Mesenchymal stem cell (in vitro differentiated cells and primary cell): ENCODE data around the gene BBS4.

Source experiments
- DNase-seq: peaks from one replicate; pipeline ENCODE4 v3.0.0-alpha.2; 2013
- H2AFZ ChIP-seq: one replicate; pipeline ENCODE4 v1.6.1; 2013; ENCODE audit warnings: low read depth, mild to moderate bottlenecking, control low read depth, inconsistent platforms, low read length, moderate library complexity
- H2AK5ac ChIP-seq: 2 replicates; pipeline ENCODE4 v1.6.1; 2013; ENCODE audit warnings: low read length, moderate library complexity, mild to moderate bottlenecking, inconsistent platforms; ENCODE audit not compliant: severe bottlenecking
- H2BK120ac ChIP-seq: one replicate; pipeline ENCODE4 v1.6.1; 2013; ENCODE audit warnings: low read depth, mild to moderate bottlenecking, inconsistent platforms, low read length, moderate library complexity
- H2BK12ac ChIP-seq, 2 experiments: one replicate each; pipeline ENCODE4 v1.6.1; 2013; ENCODE audit warnings: inconsistent platforms in 2 of 2, low read length in 2 of 2, mild to moderate bottlenecking in 2 of 2, moderate library complexity in 2 of 2, control low read depth in 1 of 2
- H2BK15ac ChIP-seq: one replicate; pipeline ENCODE4 v1.6.1; 2013; ENCODE audit warnings: mild to moderate bottlenecking, low read depth, inconsistent platforms; ENCODE audit not compliant: poor library complexity, severe bottlenecking
- H2BK5ac ChIP-seq: 2 replicates; pipeline ENCODE4 v1.6.1; 2013; ENCODE audit warnings: low read depth, mild to moderate bottlenecking, low read length, control low read depth, inconsistent platforms; ENCODE audit not compliant: poor library complexity, severe bottlenecking
- H3K14ac ChIP-seq, 2 experiments: one replicate each; pipeline ENCODE4 v1.6.1; 2013; ENCODE audit warnings: inconsistent platforms in 2 of 2, low read length in 2 of 2, control low read depth in 1 of 2, mild to moderate bottlenecking in 1 of 2, moderate library complexity in 1 of 2
- H3K18ac ChIP-seq, 2 experiments: one replicate each; pipeline ENCODE4 v1.6.1; 2013; ENCODE audit warnings: inconsistent platforms in 2 of 2, low read length in 2 of 2, control low read depth in 1 of 2, low read depth in 1 of 2, mild to moderate bottlenecking in 1 of 2
- H3K23ac ChIP-seq, 2 experiments: one replicate each; pipeline ENCODE4 v1.6.1; 2013; ENCODE audit warnings: inconsistent platforms in 2 of 2, low read length in 2 of 2, mild to moderate bottlenecking in 2 of 2, moderate library complexity in 2 of 2, control low read depth in 1 of 2
- H3K27ac ChIP-seq: 2 replicates; pipeline ENCODE4 v1.5.1; 2013; ENCODE audit warnings: mild to moderate bottlenecking, moderate library complexity, low read length, control low read depth, inconsistent platforms; ENCODE audit not compliant: poor library complexity, severe bottlenecking
- H3K27me3 ChIP-seq, 2 experiments: 2 replicates each; pipeline versions ENCODE4 v1.6.1 to v1.7.0; 2013; ENCODE audit warnings: low read length in 2 of 2, mild to moderate bottlenecking in 2 of 2, moderate library complexity in 2 of 2, control low read depth in 1 of 2, inconsistent platforms in 1 of 2; ENCODE audit not compliant: control insufficient read depth in 1 of 2, insufficient read depth in 1 of 2
- H3K36me3 ChIP-seq, 2 experiments: 2 replicates each; pipeline versions ENCODE4 v1.6.1 to v1.7.0; 2013; ENCODE audit warnings: low read length in 2 of 2, control low read depth in 1 of 2, inconsistent platforms in 1 of 2, low read depth in 1 of 2, mild to moderate bottlenecking in 1 of 2; ENCODE audit not compliant: insufficient read depth in 2 of 2, control insufficient read depth in 1 of 2
- H3K4ac ChIP-seq, 2 experiments: one replicate each; pipeline ENCODE4 v1.6.1; 2013; ENCODE audit warnings: inconsistent platforms in 2 of 2, low read length in 2 of 2, mild to moderate bottlenecking in 2 of 2, moderate library complexity in 2 of 2, control low read depth in 1 of 2, low read depth in 1 of 2
- H3K4me1 ChIP-seq: 2 replicates; pipeline ENCODE4 v1.6.1; 2013; ENCODE audit warnings: low read depth, low read length, control low read depth; ENCODE audit not compliant: control insufficient read depth, insufficient read depth
- H3K4me2 ChIP-seq: 2 replicates; pipeline ENCODE4 v1.6.1; 2013; ENCODE audit warnings: low read length, mild to moderate bottlenecking, inconsistent platforms; ENCODE audit not compliant: poor library complexity, severe bottlenecking
- H3K4me3 ChIP-seq, 2 experiments: 2 replicates each; pipeline versions ENCODE4 v1.5.1 to v1.7.0; 2013; ENCODE audit warnings: low read length in 2 of 2, mild to moderate bottlenecking in 2 of 2, control low read depth in 1 of 2, low read depth in 1 of 2; ENCODE audit not compliant: insufficient read depth in 1 of 2
- H3K79me1 ChIP-seq: replicated peaks from 2 replicates; pipeline ENCODE4 v1.6.1; 2013; ENCODE audit warnings: mild to moderate bottlenecking, control low read depth, low read length, inconsistent platforms; ENCODE audit not compliant: poor library complexity, severe bottlenecking
- H3K9ac ChIP-seq: 2 replicates; pipeline ENCODE4 v1.7.0; 2013; ENCODE audit warnings: mild to moderate bottlenecking, low read length, moderate library complexity
- H3K9me3 ChIP-seq: 2 replicates; pipeline ENCODE4 v1.7.0; 2013; ENCODE audit warnings: mild to moderate bottlenecking, low read length; ENCODE audit not compliant: control insufficient read depth
- H4K8ac ChIP-seq: one replicate; pipeline ENCODE4 v1.6.1; 2013; ENCODE audit warnings: inconsistent platforms, mild to moderate bottlenecking, low read length, moderate library complexity
- H4K91ac ChIP-seq: one replicate; pipeline ENCODE4 v1.6.1; 2013; ENCODE audit warnings: mild to moderate bottlenecking, low read length, inconsistent platforms
- WGBS: methylation state at CpG from one replicate; pipeline ENCODE4 v1.1.7; 2013; ENCODE audit warnings: mixed read lengths; 5-methylcytosine and 5-hydroxymethylcytosine counted together

BBS4 gene

DNA sequence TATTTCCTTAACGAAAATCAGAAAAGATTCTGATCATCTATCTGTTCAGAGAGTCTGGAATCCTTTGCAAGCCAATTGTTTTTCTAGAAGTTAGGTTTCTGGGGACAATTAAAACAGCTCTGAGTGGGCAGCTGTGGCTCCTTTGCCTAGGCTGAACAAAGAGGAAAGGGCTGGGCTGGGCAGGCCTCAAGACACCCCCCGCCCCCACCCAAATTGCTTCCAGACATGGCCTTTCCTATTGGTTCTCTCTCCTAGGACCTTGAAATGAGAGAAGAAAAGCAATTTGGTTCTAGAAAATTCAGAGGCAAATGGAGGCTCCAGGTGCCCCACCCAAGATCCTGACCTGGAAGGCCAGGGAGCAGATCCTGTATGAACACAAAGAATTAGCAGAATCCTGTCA is 99.8 kb downstream of the BBS4 start:
- peak overlapping the region; percentile 97 for H3K9ac ChIP-seq
- no peaks in the 10 kb centered on the region for H3K9me3 ChIP-seq
- no peak overlapping the region for H3K4ac ChIP-seq
- H3K79me1 ChIP-seq = peaks cover 2% of the 10 kb centered on the region
- no peak overlapping the region for H3K23ac ChIP-seq
- H3K4me3 ChIP-seq = no peak overlapping the region
- peak overlapping the region; percentile 89 for H3K27ac ChIP-seq
- no peak overlapping the region for H2AFZ ChIP-seq
- H2BK12ac ChIP-seq = no peak overlapping the region
- H3K18ac ChIP-seq = no peak overlapping the region
- H2BK120ac ChIP-seq = no peak overlapping the region
- H4K91ac ChIP-seq = no peak overlapping the region
- DNase-seq = no peak
- no peak overlapping the region for H3K4me2 ChIP-seq
- no peaks in the 10 kb centered on the region for H3K27me3 ChIP-seq
- H2AK5ac ChIP-seq = no peak overlapping the region
- WGBS = 100% methylated on average over 2 of the region's 2 CpGs
- H2BK5ac ChIP-seq = no peak overlapping the region
- H4K8ac ChIP-seq = no peak overlapping the region
- no peak overlapping the region for H2BK15ac ChIP-seq
- H3K4me1 ChIP-seq = peaks cover 13% of the 10 kb centered on the region
- no peak overlapping the region for H3K14ac ChIP-seq
- H3K36me3 ChIP-seq = peaks cover 0 to 8% of the 10 kb centered on the region in 2 experiments

DNA sequence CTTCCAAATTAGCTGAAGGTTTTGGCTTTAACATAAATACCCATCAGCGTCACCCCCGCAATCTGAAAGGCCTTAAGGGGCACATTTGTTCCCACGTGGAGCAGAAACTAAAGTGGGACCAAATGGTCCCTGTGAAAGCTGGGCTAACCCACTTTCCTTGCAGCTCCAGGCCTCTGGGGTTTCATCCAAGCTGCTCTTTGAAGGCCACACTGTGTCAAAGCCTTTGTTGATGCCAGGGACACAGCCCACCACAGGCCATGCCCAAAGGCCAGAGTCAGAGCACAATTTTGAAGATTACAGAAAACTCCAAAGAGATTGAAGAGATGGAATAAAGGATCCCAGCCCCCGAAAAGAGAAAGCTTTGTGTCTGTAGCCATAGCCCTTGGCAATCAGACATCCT is 100.2 kb downstream of the BBS4 start:
- H3K4ac ChIP-seq = no peak overlapping the region
- H2BK15ac ChIP-seq = no peak overlapping the region
- H3K4me2 ChIP-seq = no peak overlapping the region
- no peak overlapping the region for H4K91ac ChIP-seq
- H2BK5ac ChIP-seq = no peak overlapping the region
- H3K79me1 ChIP-seq = peaks cover 2% of the 10 kb centered on the region
- no peak overlapping the region for H3K14ac ChIP-seq
- no peak overlapping the region for H3K27ac ChIP-seq
- H3K4me3 ChIP-seq = no peak overlapping the region
- H3K9ac ChIP-seq = no peak overlapping the region
- no peak overlapping the region for H2AK5ac ChIP-seq
- no peak overlapping the region for H2AFZ ChIP-seq
- peak overlapping the region in 1 of 2 experiments; percentile 59 for H2BK12ac ChIP-seq
- no peak overlapping the region for H3K18ac ChIP-seq
- H3K4me1 ChIP-seq = peaks cover 13% of the 10 kb centered on the region
- no peaks in the 10 kb centered on the region for H3K27me3 ChIP-seq
- 96% methylated on average over 4 of the region's 4 CpGs for WGBS
- H3K36me3 ChIP-seq = peaks cover 0 to 7% of the 10 kb centered on the region in 2 experiments
- DNase-seq = no peak
- H3K23ac ChIP-seq = no peak overlapping the region
- no peaks in the 10 kb centered on the region for H3K9me3 ChIP-seq
- H2BK120ac ChIP-seq = no peak overlapping the region
- no peak overlapping the region for H4K8ac ChIP-seq

DNA sequence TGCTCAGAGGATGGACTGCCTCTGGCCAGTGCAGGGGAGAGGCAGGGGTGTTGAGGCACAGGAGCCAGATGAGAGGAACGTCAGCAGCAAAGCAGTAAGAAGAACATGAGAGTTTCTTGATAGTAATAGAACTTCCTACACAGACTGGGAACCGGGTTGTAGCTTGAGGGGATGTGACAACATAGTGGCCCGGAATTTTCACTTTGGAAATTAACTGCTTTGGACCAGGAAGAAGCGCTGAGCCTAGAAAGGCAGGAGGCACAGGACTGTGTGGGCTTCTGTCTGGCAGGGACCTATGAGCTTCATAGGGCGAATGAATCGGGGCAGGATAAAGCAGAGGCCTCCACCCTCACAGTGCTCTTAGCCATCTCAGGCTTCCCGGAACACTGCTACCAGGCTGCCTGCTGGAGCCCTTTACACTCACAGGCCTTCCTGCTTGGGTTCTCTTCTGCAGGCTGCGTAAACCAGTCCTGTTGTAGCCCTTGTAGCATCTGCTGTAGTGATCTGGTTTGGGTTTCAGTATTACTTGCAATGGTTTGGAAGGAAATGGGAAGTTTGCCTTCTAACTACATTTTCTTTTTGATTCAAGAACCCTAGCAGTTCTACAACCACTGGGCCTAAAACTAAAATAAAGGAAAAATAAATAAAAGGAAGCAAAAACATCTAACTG is 100.8 kb downstream of the BBS4 start:
- Histone ChIP-seq H3K4ac (no peak overlapping the region), H3K4me2 (no peak overlapping the region), H3K9ac (no peak overlapping the region), H3K4me1 (peaks cover 12% of the 10 kb centered on the region), H3K14ac (no peak overlapping the region), H4K8ac (no peak overlapping the region), H3K18ac (no peak overlapping the region), H3K9me3 (no peaks in the 10 kb centered on the region), H3K4me3 (no peak overlapping the region), H2BK12ac (peak overlapping the region in 1 of 2 experiments; percentile 59), H2AK5ac (no peak overlapping the region), H4K91ac (no peak overlapping the region), H2BK120ac (no peak overlapping the region), H3K27me3 (no peaks in the 10 kb centered on the region), H3K23ac (no peak overlapping the region), H2AFZ (no peak overlapping the region), H2BK15ac (no peak overlapping the region), H3K36me3 (peaks cover 0 to 2% of the 10 kb centered on the region in 2 experiments), H2BK5ac (no peak overlapping the region), H3K79me1 (peaks cover 2% of the 10 kb centered on the region), H3K27ac (no peak overlapping the region)
- WGBS = 94% methylated on average over 7 of the region's 8 CpGs
- DNase-seq = no peak

DNA sequence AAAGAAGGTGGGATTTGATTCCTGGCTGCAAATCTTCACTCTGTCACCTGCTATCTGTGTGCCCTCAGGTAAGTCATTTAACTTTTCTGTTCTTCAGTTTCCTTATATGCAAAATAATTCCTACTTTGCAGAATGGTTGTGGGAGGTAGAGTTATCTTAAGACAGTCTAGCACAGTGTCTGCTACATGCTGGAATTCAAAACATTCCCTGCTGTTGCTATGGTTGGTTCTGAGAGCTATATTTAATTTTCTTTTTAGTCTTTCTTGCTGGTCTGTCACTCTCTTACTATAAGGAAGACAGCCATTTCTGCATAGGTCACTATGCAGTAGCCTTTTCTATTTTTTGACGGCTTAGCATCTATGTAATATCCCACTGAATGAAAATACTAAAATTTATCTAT is 101.5 kb downstream of the BBS4 start:
- peaks cover 2% of the 10 kb centered on the region for H3K79me1 ChIP-seq
- H3K27ac ChIP-seq = no peak overlapping the region
- H3K4me3 ChIP-seq = no peak overlapping the region
- no peak overlapping the region for H4K8ac ChIP-seq
- no peak for DNase-seq
- H3K36me3 ChIP-seq = no peaks in the 10 kb centered on the region
- H3K9ac ChIP-seq = no peak overlapping the region
- H3K4me1 ChIP-seq = peaks cover 8% of the 10 kb centered on the region
- no peak overlapping the region for H2BK120ac ChIP-seq
- H2BK12ac ChIP-seq = no peak overlapping the region
- no peak overlapping the region for H2BK5ac ChIP-seq
- no peak overlapping the region for H2AFZ ChIP-seq
- H3K9me3 ChIP-seq = no peaks in the 10 kb centered on the region
- H3K27me3 ChIP-seq = no peaks in the 10 kb centered on the region
- H3K18ac ChIP-seq = no peak overlapping the region
- no peak overlapping the region for H2BK15ac ChIP-seq
- H3K4ac ChIP-seq = no peak overlapping the region
- no peak overlapping the region for H4K91ac ChIP-seq
- H3K14ac ChIP-seq = no peak overlapping the region
- no peak overlapping the region for H3K4me2 ChIP-seq
- no CpG with 5 or more reads among the region's 1 CpG for WGBS
- H2AK5ac ChIP-seq = no peak overlapping the region
- H3K23ac ChIP-seq = no peak overlapping the region
